ENCODE measurements around the gene CLCNKA.

The CLCNKA gene

DNA sequence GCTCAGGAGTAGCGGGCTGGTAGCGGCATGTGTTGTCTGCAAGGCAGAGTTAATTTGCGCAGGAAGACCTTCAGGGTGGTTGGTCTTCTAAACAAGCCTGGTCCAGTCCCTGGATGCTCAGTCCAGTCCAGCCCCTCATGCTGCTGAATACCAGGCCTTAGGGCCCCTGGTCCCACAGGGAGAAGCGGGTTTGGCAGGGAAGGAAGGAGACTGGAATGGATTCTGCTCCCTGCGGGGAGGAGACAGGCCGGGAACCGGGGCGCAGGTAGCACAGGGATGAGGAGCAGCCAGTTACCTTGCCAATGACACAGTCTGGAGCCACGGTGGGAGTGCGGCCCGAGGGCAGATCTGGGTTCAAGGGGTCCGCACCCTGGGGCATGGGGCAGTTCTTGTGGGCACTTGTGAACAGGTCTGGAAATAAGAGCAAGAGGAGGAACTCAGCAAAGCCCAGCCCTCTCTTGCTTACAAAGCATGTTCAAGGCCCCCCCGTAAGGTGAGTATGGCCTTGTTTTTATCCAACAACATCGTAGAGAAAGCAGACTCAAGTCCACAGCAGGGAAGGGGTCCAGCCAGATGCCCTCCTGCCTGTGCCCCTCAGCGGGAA lies 41.5 kb downstream of the CLCNKA start:
- no peak for DNase-seq (ENCODE audit: low read depth)

DNA sequence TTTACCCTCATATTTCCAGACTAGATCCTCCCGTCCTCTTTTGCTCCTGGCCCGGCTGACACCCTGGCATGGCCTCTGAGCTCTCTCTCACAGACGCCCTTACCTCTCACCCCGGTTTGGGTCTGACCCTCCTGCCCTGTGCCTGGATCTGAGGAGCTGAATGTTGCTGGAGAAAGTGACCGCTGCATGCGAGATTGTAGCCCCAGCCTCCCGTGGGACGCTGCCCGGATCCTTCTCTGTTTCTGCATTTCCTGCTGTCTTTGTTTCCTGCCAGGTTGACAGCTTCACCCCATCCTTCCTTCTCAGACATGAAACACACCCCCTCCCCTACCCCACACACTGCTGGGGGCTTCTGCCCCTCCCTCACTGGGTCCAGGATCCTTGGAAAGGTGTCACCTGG lies 42.1 kb downstream of the CLCNKA start:
- no peak for DNase-seq (ENCODE audit: low read depth)

GRCh38 chr1:16064536-16065268 lies 42.9 kb downstream of the CLCNKA start:
- no peak for DNase-seq (ENCODE audit: low read depth)

DNA sequence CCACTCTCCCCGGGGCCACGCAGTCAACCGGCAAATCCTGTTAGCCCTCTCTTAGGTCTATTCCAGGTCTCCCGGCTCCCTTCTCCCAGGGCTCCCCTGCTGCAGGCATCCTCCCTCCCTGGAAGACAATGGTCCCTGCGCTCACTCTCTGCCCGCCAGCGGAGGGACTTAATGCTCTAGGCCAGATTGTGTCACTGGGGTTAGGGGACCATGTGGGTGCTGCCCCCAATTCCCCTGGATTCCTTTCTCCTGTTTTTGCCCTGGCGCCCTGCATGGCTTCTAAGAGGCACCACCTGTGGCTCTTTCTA lies 43.4 kb downstream of the CLCNKA start:
- DNase-seq (ENCODE audit: low read depth) = no peak

DNA sequence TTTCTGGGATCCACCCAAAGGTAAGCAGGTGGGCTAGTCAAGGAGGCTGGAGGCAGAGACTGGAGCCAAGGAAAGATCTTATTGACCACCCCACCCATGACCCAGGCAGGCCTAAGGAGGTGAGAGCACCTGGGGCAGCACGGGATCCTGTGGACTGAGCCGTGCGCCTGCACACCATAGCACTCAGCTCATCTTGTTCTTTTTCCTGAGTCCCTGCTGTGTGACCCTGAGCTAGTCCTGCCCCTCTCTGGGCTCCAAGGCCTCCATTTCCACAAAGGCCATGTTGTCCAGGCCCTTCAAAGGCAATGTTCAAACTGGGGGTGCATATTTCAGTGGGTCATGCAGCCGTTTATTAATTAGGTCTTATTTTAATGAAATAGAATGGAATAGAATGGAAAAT lies 44.4 kb downstream of the CLCNKA start:
- DNase-seq (ENCODE audit: low read depth) = no peak

DNA sequence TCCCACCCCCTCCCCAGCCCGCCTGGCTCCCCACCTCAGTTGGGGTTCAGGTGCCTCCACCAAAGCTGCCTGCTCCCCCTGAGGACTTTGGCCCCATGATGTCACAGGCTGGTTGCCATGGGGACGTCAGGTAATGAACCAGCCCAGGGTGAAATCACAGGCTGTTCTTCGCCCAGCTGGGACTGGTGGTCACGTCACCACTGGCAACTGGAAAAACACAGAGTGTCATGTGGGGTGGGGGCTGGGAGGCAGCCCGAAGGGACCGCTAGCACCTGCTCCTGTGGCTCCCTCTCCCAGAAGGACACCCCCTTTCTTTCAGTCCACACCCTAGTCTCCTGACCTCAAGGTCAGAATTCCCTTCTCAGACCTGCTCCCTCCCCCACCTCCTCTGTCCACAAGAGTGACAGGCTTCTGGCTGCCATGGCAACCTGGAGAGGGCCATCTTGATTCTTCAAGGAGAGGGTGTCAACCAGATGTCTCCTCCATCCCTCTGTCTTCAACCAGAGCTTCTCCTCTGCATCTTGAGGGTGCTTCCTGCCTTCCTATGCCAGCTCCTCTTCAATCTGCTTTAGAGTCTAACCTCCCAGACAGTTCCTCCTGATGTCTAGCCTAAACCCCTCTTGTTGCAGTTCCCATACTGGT lies 45.4 kb downstream of the CLCNKA start:
- no peak for DNase-seq (ENCODE audit: low read depth)

DNA sequence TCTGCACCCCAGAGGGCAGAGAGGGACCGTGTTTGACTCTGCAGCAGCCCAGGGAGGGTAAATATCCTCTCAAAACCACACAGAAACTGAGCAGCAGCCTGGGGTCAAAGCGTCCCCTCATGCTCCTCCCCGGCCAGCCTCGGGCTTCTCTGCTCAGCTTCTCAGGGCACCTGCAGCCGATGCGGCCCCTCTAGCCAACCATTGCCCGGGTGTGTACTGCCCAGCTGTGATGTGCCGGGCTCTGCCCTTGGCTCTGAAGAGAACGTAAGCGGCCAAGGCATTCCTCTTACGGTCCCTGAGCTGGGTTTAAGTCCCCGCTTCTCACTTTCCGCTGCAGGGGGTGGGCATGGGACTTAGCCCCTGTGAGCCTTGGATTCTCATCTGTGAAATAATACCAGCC lies 46.1 kb downstream of the CLCNKA start:
- no peak for DNase-seq (ENCODE audit: low read depth)

DNA sequence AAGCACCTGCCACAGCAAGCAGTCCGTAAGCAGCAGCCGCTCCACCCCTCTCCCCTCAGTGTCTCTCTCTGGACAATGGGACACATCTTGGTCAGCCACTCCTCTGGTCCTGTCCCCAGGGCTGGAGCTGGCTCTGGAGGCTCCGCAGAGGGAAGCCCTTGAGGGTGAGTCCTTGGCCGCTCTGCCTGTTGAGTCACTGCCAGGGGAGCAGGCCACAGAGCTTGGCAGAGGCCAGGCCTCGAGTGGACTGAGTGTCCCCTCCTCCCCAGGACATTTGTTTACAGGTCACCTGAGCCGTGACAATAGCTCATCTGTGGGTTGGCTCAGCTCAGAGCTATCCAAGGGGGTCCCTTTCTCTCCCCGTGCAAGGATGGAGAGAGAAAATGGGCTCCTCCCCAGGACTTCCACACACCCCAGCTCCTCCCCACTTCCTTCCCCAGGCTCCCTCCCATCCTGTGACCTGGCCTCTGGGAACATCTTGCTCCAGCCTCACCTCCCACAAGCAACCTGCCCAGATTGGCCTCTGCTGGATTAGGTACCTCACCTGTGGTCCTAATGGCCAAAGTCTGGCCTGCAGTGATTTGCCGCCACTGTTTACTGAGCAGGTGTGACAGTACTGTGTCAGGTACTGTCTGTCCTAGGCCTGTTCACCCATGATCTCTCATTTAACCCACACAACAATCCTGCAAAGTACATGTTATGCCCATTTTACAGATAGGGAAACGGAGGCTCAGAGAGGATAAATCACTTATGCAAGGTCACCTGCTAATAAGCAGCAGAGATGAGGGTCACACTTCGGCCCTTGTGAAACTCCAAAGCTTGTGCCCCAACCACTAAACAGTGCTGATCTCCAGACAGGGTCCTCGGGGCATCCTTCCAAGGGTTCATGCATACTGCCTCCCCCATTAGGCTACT lies 46.8 kb downstream of the CLCNKA start:
- DNase-seq (ENCODE audit: low read depth) = no peak

GRCh38 chr1:16070640-16071355 lies 49.0 kb downstream of the CLCNKA start:
- no peak for DNase-seq (ENCODE audit: low read depth)

DNA sequence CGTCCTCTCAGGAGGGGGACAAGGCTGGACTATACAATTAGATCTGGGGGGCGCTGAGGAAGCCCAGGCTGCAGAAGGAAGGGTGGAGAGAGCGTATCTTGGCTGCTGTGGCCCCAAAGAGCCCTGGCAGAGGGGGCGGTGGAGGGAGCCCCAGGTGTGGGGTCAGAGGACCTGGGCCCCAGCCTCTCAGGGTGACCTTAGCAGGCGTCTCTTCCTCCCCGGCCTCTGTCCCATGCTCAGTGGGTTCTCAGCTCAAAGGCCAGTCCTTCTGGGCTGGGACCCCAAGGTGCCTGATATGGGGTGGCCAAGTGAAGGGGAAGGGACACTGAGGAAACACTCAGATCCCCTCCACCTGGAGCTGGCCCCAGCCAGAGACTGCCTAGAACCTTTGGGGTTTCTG lies 49.8 kb downstream of the CLCNKA start:
- no peak for DNase-seq (ENCODE audit: low read depth)

DNA sequence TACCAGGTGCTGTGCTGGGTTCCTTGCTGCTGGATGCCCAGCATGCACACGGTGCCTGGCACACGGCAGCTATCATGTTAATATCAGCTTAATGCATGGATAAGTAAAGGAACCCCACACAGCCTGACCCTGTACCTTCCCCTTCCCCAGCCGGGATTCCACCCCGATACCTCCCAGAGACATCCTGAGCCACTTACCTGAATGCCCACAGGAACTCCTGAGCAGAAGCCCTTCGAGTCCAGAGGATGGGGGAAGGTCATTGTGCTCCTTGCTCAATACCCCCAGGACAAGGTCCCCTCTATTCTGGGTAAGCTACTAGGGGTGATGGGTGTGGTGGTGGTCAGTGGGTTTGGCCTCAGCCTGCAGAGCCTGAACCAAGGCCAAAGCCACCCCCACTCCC lies 50.3 kb downstream of the CLCNKA start:
- no peak for DNase-seq (ENCODE audit: low read depth)

DNA sequence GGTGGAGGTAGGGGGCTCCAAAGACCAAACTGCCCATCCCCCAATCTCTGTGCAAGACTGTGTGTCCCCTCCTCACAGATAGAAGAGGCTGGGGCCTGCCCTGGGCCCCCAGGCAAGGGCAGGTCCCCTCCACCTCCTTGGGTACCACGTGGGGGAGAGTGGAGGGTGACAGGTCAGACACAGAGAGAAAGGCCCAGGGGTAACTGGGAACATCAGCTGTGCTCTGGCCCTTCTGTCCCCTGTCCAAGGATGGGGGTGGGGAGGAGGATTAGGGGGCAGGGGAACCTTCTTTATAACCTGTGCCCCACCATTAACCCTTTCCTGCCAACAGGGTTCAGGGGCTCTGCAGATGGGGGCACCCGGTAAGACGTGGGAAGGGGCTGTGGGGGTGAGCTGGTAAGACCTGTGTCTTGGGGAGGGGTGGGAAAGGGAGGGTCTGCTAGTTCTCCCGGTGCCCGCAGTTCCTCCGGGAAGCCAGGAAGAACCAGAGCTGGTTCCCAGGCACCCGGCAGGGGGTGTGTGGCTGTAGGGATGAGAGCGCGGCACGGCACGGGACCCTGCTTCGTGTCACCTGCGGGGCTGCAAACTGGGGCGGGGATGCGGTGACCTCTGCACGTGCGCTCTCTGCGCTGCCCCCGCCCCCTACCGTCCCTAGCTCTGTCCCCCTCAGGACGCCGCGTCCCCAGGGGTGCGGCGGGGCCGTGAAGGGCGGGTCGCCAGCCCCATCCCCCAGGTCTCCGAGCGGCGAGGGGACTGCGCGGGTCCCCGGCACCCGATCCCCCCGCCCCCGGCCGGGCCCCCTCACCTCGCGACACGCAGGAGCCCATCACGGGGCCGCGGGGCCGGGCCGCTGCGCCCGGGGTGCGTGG lies 51.0 kb downstream of the CLCNKA start:
- no peak for DNase-seq (ENCODE audit: low read depth)

- DNase-seq (ENCODE audit: low read depth) = no peak
Measured at GRCh38 chr1:16073490-16074119, 51.8 kb downstream of the CLCNKA start, which contains the start of gene FAM131C. FAM131C (minus strand) TSS chr1:16073651; CDS start chr1:16073442, 209 bp downstream.

- DNase-seq (ENCODE audit: low read depth) = no peak
Measured at GRCh38 chr1:16074217-16074616, 52.4 kb downstream of the CLCNKA start.

DNA sequence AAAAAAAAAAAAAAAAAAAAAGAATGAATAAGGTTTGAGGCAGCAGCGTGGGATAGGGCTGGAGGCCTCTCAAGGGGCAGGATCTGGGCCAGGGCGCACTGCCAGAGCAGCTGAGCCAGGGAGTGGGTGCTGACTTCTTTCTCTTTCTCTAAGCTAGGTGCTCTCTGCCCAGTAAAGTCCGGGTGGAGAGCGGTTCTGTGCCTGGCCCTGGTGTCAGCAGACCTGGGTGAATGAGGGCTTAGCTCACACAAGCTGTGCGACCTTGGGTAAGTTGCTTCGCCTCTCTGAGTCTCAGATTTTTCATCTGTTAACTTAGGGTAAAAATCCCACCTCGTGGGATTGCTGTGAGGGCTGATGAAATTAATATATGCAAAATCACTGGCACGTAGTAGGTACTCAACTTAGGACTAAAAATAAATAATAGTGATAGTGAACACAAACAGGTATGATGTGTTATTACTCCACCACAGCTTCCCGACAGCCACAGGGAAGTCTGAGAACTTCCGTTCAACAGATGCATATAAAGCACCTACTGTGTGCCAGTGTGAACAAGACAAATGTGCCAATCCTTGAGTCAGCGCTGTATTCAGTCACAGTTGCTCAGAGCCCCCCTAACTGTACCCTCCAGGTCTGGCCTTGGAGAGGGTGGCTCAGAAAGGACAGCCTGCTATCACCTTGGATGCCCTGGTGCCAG lies 53.6 kb downstream of the CLCNKA start:
- DNase-seq (ENCODE audit: low read depth) = no peak

DNA sequence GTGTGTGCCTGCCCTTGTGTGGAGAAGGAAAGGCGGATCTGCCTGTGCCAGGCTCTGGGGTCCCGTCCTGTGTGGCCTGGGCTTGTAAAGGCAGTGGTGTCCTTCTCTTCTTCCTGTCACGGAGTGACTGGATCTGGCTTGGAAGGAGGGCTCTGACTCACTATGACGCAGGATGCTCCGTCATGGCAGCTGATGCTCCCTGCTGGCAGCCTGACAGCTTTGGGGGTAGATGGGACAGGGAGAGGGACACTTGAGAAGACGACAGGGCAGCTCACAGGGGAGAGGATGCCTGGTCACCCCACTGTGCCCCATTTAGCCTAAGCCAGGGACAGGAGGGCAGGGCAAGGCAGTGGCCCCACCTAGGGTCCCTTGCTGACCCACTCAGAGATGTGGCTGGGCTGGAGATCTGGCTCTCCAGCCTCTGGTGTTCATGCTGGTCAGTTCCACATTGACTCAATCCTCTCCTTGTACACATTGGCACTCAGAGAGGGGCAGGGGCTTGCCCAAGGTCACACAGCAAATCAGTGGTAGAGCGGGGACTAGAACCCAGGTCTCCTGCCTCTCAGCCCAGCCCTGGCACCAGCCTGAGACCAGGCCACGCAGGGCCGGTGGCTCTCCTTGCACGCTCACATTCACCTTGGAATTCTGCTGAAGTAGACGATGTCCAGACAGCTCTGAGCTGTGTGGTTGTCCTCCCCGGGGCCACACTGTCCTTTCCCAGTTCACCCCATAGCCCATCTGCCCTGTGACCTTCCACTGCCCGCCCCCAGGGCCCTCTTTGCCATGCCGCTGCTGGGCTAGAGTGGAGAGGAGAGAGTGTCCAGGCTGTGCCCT lies 54.4 kb downstream of the CLCNKA start:
- DNase-seq (ENCODE audit: low read depth) = peak; percentile 63

DNA sequence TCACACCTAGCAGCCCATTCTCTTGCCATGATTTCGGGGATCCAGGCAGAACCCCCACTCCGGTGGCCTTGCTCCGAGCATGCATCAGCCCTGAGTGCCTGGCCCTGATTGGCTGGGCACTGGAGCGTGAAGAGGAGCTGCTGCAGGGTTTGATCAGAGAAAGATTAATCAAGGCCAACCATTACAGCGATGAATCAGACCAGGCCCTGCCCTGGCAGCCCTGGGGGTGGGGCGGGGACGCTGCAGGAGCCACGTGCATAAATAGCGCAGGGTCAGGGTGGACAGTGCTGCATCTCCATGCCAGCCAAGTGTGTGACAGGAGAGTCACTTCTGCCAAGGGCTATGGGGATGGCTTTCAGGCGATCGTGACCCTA lies 55.0 kb downstream of the CLCNKA start:
- no peak for DNase-seq (ENCODE audit: low read depth)

GRCh38 chr1:16077406-16078245 lies 55.8 kb downstream of the CLCNKA start:
- no peak for DNase-seq (ENCODE audit: low read depth)

All from fibroblast of the conjunctiva (primary cell).